Astrocyte of the cerebellum (primary cell): ENCODE measurements around the gene SLC37A1.

ENCODE experiments used
- DNase-seq: peaks from one replicate; pipeline ENCODE4 v3.0.0-alpha.2; 2011; ENCODE audit warnings: low read depth
- H3K4me3 ChIP-seq: 2 replicates; pipeline ENCODE4 v1.5.1; 2011; ENCODE audit warnings: mild to moderate bottlenecking, low read depth, low read length, moderate library complexity
- CTCF ChIP-seq: IDR thresholded peaks from 2 replicates; pipeline ENCODE4 v1.5.1; 2012; ENCODE audit warnings: low read length, low read depth, moderate library complexity, mild to moderate bottlenecking; ENCODE audit errors: missing control alignments
- in situ Hi-C: cut with HindIII; loops from 2 replicates; pipeline ENCODE4 v1.10.0; 2017; ENCODE audit warnings: low sequenced_read_pairs

The SLC37A1 gene

GRCh38 chr21:42621819-42622177 is 108.1 kb downstream of the SLC37A1 start:
- H3K4me3 ChIP-seq: no peak overlapping the region
- peak; percentile 9 for DNase-seq
- no peak for TF ChIP-seq CTCF
- in situ Hi-C loops: no loop called here

DNA sequence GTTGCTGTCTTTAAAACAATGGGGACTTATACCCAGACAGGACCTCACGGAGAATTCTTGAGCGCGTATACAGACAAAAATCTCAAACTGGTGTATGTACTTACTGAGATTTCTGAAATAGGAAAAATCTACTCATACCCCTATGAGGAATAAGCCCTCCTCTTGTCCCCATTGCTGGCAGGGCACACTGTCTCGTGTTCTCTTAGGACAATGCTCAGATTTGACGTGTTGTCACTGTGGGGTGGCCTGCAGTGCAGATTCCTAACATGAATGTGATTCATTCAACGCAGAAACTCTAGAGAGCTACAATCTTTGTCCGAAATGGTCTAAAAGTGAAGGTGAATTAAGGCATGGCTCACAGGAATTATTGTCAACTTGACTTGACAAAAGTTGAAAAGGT is 108.6 kb downstream of the SLC37A1 start:
- H3K4me3 ChIP-seq: no peak overlapping the region
- TF ChIP-seq CTCF: no peak
- DNase-seq: no peak
- in situ Hi-C loops: no loop called here

DNA sequence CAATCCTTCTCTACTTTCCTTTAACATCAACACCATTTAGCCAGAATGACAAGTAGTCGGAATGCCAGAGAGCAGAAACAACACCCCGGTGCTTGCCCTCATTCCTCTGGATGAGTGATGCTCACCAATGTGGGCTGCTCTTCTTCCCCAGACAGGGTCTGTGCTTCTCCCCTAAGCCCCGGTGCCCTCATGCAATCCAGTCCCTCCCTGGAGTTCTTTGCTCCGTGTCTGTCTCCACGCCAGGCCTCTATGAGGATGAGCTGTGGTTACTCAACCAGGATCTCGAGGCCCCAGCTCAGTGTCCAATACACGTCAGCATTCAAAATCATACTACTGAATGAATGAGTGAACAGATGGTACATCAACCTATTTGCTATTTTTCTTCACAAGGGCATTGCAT is 110.0 kb downstream of the SLC37A1 start:
- no peak overlapping the region for H3K4me3 ChIP-seq
- TF ChIP-seq CTCF: no peak
- no peak for DNase-seq
- in situ Hi-C loops: no loop called here

GRCh38 chr21:42624095-42624790 is 110.6 kb downstream of the SLC37A1 start:
- in situ Hi-C loops: no loop called here

GRCh38 chr21:42624936-42625335 is 111.3 kb downstream of the SLC37A1 start:
- in situ Hi-C loops: no loop called here
- no peak for TF ChIP-seq CTCF
- no peak for DNase-seq
- H3K4me3 ChIP-seq: no peak overlapping the region

More at GRCh38 chr21:42624095-42624790, 110.6 kb downstream of the SLC37A1 start:
- TF ChIP-seq CTCF: no peak
- DNase-seq: no peak
- H3K4me3 ChIP-seq: no peak overlapping the region

DNA sequence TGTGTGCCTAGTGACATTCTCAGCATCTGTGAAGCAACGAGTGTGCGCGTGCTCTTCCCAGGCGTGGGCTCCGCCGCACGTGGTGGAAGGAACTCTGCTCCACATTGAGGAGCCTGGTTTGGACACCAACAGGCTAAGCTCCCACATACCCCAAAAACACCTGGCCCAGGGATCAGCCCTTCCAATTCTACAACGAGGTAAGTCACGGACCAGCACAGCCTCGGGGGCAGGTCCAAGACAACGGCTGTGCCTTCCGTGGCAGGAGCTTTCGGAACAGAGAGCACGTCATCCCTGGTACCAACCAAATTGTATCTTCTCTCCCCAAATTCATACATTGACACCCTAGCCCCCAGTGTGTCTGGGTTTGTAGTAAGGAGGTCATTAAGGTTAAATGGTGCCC is 112.5 kb downstream of the SLC37A1 start:
- no peak for TF ChIP-seq CTCF
- in situ Hi-C loops: no loop called here
- no peak for DNase-seq
- H3K4me3 ChIP-seq: no peak overlapping the region
